Karpas-422 (cell line): ENCODE results near the gene PDGFRA. TPM values are rescaled to one million over a fixed set of nuclear protein-coding genes. Genes with fewer than 3 reads are reported as not detected.

Experiments used
- DNase-seq: peaks from one replicate; pipeline ENCODE4 v3.0.0-alpha.2; 2015
- H2AFZ ChIP-seq: fragments of 200-600 bp; sonication (generic); 2 replicates; pipeline ENCODE4 v1.6.1; 2014; ENCODE audit warnings: antibody characterized with exemption, low read length, mixed read lengths
- H3K27ac ChIP-seq: fragments of 200-600 bp; sonication (generic); 2 replicates; pipeline ENCODE4 v1.5.1; 2014; ENCODE audit warnings: mild to moderate bottlenecking, low read length, moderate library complexity
- H3K27me3 ChIP-seq: fragments of 200-600 bp; sonication (generic); 2 replicates; pipeline ENCODE4 v1.6.1; 2014; ENCODE audit warnings: low read length, mixed read lengths
- H3K36me3 ChIP-seq: fragments of 200-600 bp; sonication (generic); 2 replicates; pipeline ENCODE4 v1.6.1; 2014; ENCODE audit warnings: low read length, mixed read lengths; ENCODE audit not compliant: insufficient read depth
- H3K4me1 ChIP-seq: fragments of 200-600 bp; sonication (generic); 2 replicates; pipeline ENCODE4 v1.6.1; 2014; ENCODE audit warnings: mild to moderate bottlenecking, low read length, mixed read lengths
- H3K4me2 ChIP-seq: fragments of 200-600 bp; sonication (generic); 2 replicates; pipeline ENCODE4 v1.6.1; 2014; ENCODE audit warnings: low read length, low read depth, mild to moderate bottlenecking; ENCODE audit not compliant: poor library complexity, severe bottlenecking
- H3K4me3 ChIP-seq: fragments of 200-600 bp; sonication (generic); 2 replicates; pipeline ENCODE4 v1.5.1; 2014; ENCODE audit warnings: mild to moderate bottlenecking, antibody characterized with exemption, low read length, mixed read lengths
- H3K79me2 ChIP-seq: fragments of 200-600 bp; sonication (generic); 2 replicates; pipeline ENCODE4 v1.6.1; 2014; ENCODE audit warnings: mild to moderate bottlenecking, low read length, mixed read lengths
- H3K9ac ChIP-seq: fragments of 200-600 bp; sonication (generic); 2 replicates; pipeline ENCODE4 v1.6.0; 2014; ENCODE audit warnings: low read length
- H3K9me2 ChIP-seq: fragments of 200-600 bp; sonication (generic), shearing (Covaris generic); replicated peaks from 2 replicates; pipeline ENCODE4 v1.6.0; 2014; ENCODE audit warnings: mild to moderate bottlenecking, low read length, moderate library complexity; ENCODE audit not compliant: insufficient read depth
- H3K9me3 ChIP-seq: fragments of 300-700, 200-600 bp; sonication (generic); 2 replicates; pipeline ENCODE4 v1.6.1; 2014; ENCODE audit warnings: low read length, mixed read lengths
- H4K20me1 ChIP-seq: fragments of 200-600 bp; sonication (generic); 2 replicates; pipeline ENCODE4 v1.6.1; 2014; ENCODE audit warnings: mild to moderate bottlenecking, antibody characterized with exemption, low read length, low read depth; ENCODE audit not compliant: insufficient read depth
- total RNA-seq: library from RNA; depleted of rRNA; stranded (reverse); fragments of >200 nt; shearing (Covaris generic); gene quantifications from 2 replicates; pipeline ENCODE4 v1.2.3, GENCODE V29; 2014; ENCODE audit warnings: low replicate concordance

PDGFRA gene
- total RNA-seq, 1 experiment from 2014 or later: not detected

- Histone ChIP-seq H3K4me3 (no peak overlapping the region), H3K4me1 (no peaks in the 10 kb centered on the region), H3K27me3 (0 out of 2 replicates have a peak, but pooled peaks cover 3% of the 10 kb centered on the region), H4K20me1 (0 out of 2 replicates have a peak, but pooled peaks cover 8% of the 10 kb centered on the region), H3K27ac (no peak overlapping the region), H3K9me3 (no peaks in the 10 kb centered on the region), H3K36me3 (no peaks in the 10 kb centered on the region), H2AFZ (no peak overlapping the region), H3K79me2 (no peaks in the 10 kb centered on the region), H3K4me2 (no peak overlapping the region), H3K9me2 (no peaks in the 10 kb centered on the region), H3K9ac (no peak overlapping the region)
- no peak for DNase-seq
These were observed 79.0 kb downstream of the PDGFRA start for GRCh38 chr4:54308110-54308509.

- Histone ChIP-seq H3K27ac (no peak overlapping the region), H3K79me2 (no peaks in the 10 kb centered on the region), H3K36me3 (no peaks in the 10 kb centered on the region), H3K4me3 (no peak overlapping the region), H4K20me1 (peaks cover 11% of the 10 kb centered on the region), H3K9ac (no peak overlapping the region), H3K27me3 (0 out of 2 replicates have a peak, but pooled peaks cover 3% of the 10 kb centered on the region), H3K9me3 (no peaks in the 10 kb centered on the region), H3K4me2 (no peak overlapping the region), H3K4me1 (peaks cover 11% of the 10 kb centered on the region), H3K9me2 (no peaks in the 10 kb centered on the region), H2AFZ (no peak overlapping the region)
- peak; percentile 86 for DNase-seq
These were observed 86.8 kb downstream of the PDGFRA start for GRCh38 chr4:54315561-54316538.

GRCh38 chr4:54317690-54318089, 88.6 kb downstream of the PDGFRA start:
- H3K4me1 ChIP-seq: peaks cover 11% of the 10 kb centered on the region
- no peak overlapping the region for H3K4me3 ChIP-seq
- no peaks in the 10 kb centered on the region for H3K9me3 ChIP-seq
- H4K20me1 ChIP-seq: peaks cover 8% of the 10 kb centered on the region
- H3K9ac ChIP-seq: no peak overlapping the region
- 0 out of 2 replicates have a peak, but pooled peaks cover under 1% of the 10 kb centered on the region for H3K27me3 ChIP-seq
- no peaks in the 10 kb centered on the region for H3K9me2 ChIP-seq
- no peaks in the 10 kb centered on the region for H3K79me2 ChIP-seq
- no peak overlapping the region for H3K4me2 ChIP-seq
- H3K27ac ChIP-seq: no peak overlapping the region
- no peaks in the 10 kb centered on the region for H3K36me3 ChIP-seq
- H2AFZ ChIP-seq: no peak overlapping the region
- no peak for DNase-seq

GRCh38 chr4:54318904-54319303, 89.8 kb downstream of the PDGFRA start:
- Histone ChIP-seq H3K36me3 (no peaks in the 10 kb centered on the region), H4K20me1 (peaks cover 7% of the 10 kb centered on the region), H3K79me2 (no peaks in the 10 kb centered on the region), H3K9me3 (no peaks in the 10 kb centered on the region), H3K4me1 (peaks cover 11% of the 10 kb centered on the region), H3K27ac (no peak overlapping the region), H3K4me2 (no peak overlapping the region), H2AFZ (no peak overlapping the region), H3K9me2 (no peaks in the 10 kb centered on the region), H3K4me3 (no peak overlapping the region), H3K9ac (no peak overlapping the region), H3K27me3 (no peaks in the 10 kb centered on the region)
- peak; percentile 82 for DNase-seq

- Histone ChIP-seq H3K36me3 (no peaks in the 10 kb centered on the region), H4K20me1 (peaks cover 3% of the 10 kb centered on the region; the same call in 1 of the 2 replicates), H3K9me2 (no peaks in the 10 kb centered on the region), H3K79me2 (no peaks in the 10 kb centered on the region), H3K4me3 (no peak overlapping the region), H3K9me3 (no peaks in the 10 kb centered on the region), H3K9ac (no peak overlapping the region), H2AFZ (no peak overlapping the region), H3K27ac (no peak overlapping the region), H3K4me2 (no peak overlapping the region), H3K27me3 (no peaks in the 10 kb centered on the region), H3K4me1 (no peaks in the 10 kb centered on the region)
- DNase-seq: no peak
These were observed 92.0 kb downstream of the PDGFRA start for GRCh38 chr4:54320826-54321685.

GRCh38 chr4:54322818-54323417, 93.8 kb downstream of the PDGFRA start:
- peak; percentile 87 for DNase-seq

GRCh38 chr4:54330896-54331295, 101.8 kb downstream of the PDGFRA start:
- Histone ChIP-seq H4K20me1 (no peaks in the 10 kb centered on the region), H3K9ac (no peak overlapping the region), H2AFZ (no peak overlapping the region), H3K27ac (no peak overlapping the region), H3K36me3 (no peaks in the 10 kb centered on the region), H3K9me3 (no peaks in the 10 kb centered on the region), H3K79me2 (no peaks in the 10 kb centered on the region), H3K27me3 (no peaks in the 10 kb centered on the region), H3K4me2 (no peak overlapping the region), H3K4me3 (no peak overlapping the region), H3K9me2 (no peaks in the 10 kb centered on the region), H3K4me1 (no peaks in the 10 kb centered on the region)
- no peak for DNase-seq

More at GRCh38 chr4:54322818-54323417, 93.8 kb downstream of the PDGFRA start:
- no peak overlapping the region for H2AFZ ChIP-seq
- no peaks in the 10 kb centered on the region for H3K79me2 ChIP-seq
- H3K9ac ChIP-seq: no peak overlapping the region
- peaks cover 3% of the 10 kb centered on the region; the same call in 1 of the 2 replicates for H4K20me1 ChIP-seq
- H3K4me3 ChIP-seq: no peak overlapping the region
- H3K36me3 ChIP-seq: no peaks in the 10 kb centered on the region
- H3K4me1 ChIP-seq: no peaks in the 10 kb centered on the region
- H3K4me2 ChIP-seq: no peak overlapping the region
- no peaks in the 10 kb centered on the region for H3K27me3 ChIP-seq
- no peaks in the 10 kb centered on the region for H3K9me2 ChIP-seq
- no peak overlapping the region for H3K27ac ChIP-seq
- no peaks in the 10 kb centered on the region for H3K9me3 ChIP-seq
